ENCODE results near the gene FCER2.

The FCER2 gene

GRCh38 chr19:7732045-7732444, 30.1 kb upstream of the FCER2 start, which contains the start of gene CLEC4G:
TSS of gene CLEC4G (minus strand) at chr19:7732110. CDS start at chr19:7732102, 8 bp downstream.
- DNase-seq = no peak

GRCh38 chr19:7731615-7732014, 29.7 kb upstream of the FCER2 start:
- DNase-seq = no peak

GRCh38 chr19:7731218-7731595, 29.3 kb upstream of the FCER2 start:
- no peak for DNase-seq

- peak in 1 of 2 experiments; percentile 8 for DNase-seq
Observed at GRCh38 chr19:7730286-7731217, 28.6 kb upstream of the FCER2 start.

- no peak for DNase-seq
Observed at GRCh38 chr19:7729831-7730285, 27.9 kb upstream of the FCER2 start.

- peak in 1 of 2 experiments; percentile 13 for DNase-seq
Observed at GRCh38 chr19:7729211-7729610, 27.3 kb upstream of the FCER2 start.

- no peak for DNase-seq
Observed at GRCh38 chr19:7725791-7726190, 23.9 kb upstream of the FCER2 start.

- DNase-seq = peak; percentile 98 to 99
Observed at GRCh38 chr19:7722231-7722651, 20.3 kb upstream of the FCER2 start.

GRCh38 chr19:7720351-7720750, 18.4 kb upstream of the FCER2 start:
- peak in 1 of 2 experiments; percentile 48 for DNase-seq

GRCh38 chr19:7718668-7719067, 16.7 kb upstream of the FCER2 start:
- no peak for DNase-seq

GRCh38 chr19:7716762-7717161, 14.8 kb upstream of the FCER2 start:
- no peak for DNase-seq

- DNase-seq = no peak
Observed at GRCh38 chr19:7715671-7716070, 13.7 kb upstream of the FCER2 start.

- DNase-seq = no peak
Observed at GRCh38 chr19:7710616-7711015, 8.7 kb upstream of the FCER2 start.

GRCh38 chr19:7709932-7710460, 8.1 kb upstream of the FCER2 start:
- no peak for DNase-seq

GRCh38 chr19:7706955-7707456, 5.1 kb upstream of the FCER2 start:
- DNase-seq = no peak

GRCh38 chr19:7706188-7706954, 4.4 kb upstream of the FCER2 start:
- DNase-seq = no peak

GRCh38 chr19:7705387-7706187, 3.7 kb upstream of the FCER2 start:
- DNase-seq = no peak

GRCh38 chr19:7704280-7705060, 2.5 kb upstream of the FCER2 start:
- DNase-seq = no peak

GRCh38 chr19:7703332-7703731, 1.4 kb upstream of the FCER2 start:
- no peak for DNase-seq

GRCh38 chr19:7701049-7701653, 780 bp downstream of the FCER2 start:
- no peak for DNase-seq
